ENCODE measurements around the gene MTCH2.

The MTCH2 gene

GRCh38 chr11:47589977-47590861, 52.1 kb downstream of the MTCH2 start:
- no peak for TF ChIP-seq POLR2A (IDR thresholded peaks at IDR 0.05; ENCODE audit: low read depth, low read length)
- DNase-seq (ENCODE audit: insufficient read length, low spot score) (no peak), FAIRE-seq (no peak)

GRCh38 chr11:47589584-47589976, 52.8 kb downstream of the MTCH2 start:
- no peak for TF ChIP-seq POLR2A (IDR thresholded peaks at IDR 0.05; ENCODE audit: low read depth, low read length)
- DNase-seq (ENCODE audit: insufficient read length, low spot score) (no peak), FAIRE-seq (no peak)

- FAIRE-seq (no peak), DNase-seq (ENCODE audit: insufficient read length, low spot score) (no peak)
- no peak for TF ChIP-seq POLR2A (IDR thresholded peaks at IDR 0.05; ENCODE audit: low read depth, low read length)
These were observed 53.2 kb downstream of the MTCH2 start for GRCh38 chr11:47589118-47589517.

DNA sequence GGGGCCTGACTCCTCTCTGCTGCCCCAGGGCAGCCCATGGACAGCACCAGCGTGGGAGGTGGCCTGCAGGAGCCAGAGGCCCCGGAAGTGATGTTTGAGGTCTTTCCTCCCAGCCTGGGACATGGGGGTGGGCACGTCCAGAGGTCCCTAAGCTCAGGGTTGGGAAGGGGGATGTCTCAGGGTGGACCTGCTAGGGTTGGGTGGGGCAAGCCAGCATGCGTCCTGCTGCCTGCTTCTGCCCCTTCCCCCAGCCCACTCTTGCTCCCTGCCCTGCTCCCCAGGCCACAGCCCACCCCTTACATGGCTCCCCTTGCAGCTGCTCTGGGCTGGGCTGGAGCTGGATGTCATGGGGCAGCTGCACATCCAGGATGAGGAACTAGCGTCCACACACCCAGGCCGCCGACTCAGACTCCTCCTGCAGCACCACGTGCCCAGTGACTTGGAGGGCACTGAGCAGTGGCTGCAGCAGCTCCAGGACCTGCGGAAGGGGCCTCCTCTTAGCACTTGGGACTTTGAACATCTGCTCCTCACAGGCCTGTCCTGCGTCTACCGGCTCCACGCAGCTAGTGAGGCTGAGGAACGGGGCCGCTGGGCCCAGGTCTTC, 54.5 kb downstream of the MTCH2 start:
- no peak for TF ChIP-seq POLR2A (IDR thresholded peaks at IDR 0.05; ENCODE audit: low read depth, low read length)
- no peak for FAIRE-seq
- DNase-seq (ENCODE audit: insufficient read length, low spot score): no peak

DNA sequence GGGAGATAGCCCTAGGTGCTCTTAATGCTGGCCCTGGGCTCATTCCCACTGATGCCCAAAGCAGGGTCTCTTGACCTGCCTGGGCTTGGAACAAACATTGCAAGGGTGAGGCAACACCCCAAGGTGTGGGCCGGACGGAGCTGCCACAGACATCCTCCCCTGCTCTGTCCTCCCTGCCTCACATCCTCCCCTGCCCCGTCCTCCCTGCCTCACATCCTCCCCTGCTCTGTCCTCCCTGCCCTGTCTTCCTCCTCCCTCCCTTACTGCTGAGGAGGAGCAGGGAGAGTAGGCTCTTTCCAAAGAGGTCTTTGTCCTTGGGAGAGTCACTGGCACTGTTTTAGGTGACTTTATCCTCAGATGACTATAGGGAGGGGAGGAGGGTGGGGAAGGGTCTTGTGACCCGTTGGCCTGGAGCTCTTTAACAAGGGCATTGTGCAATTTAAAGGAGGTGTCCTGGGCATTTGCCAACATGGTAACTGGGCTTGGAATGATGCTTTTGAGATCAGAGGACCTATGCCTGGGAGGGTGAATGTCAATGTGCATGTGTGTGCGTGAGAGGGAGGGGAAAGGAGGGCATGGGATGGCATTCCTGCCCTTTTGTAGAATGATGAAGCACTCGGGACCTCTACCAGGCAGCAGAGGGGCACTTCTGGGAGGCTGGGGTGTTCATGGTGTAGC, 55.2 kb downstream of the MTCH2 start:
- FAIRE-seq: no peak
- no peak for TF ChIP-seq POLR2A (IDR thresholded peaks at IDR 0.05; ENCODE audit: low read depth, low read length)
- no peak for DNase-seq (ENCODE audit: insufficient read length, low spot score)

GRCh38 chr11:47586098-47586855, 56.1 kb downstream of the MTCH2 start, which contains the start of gene FAM180B:
FAM180B (plus strand) TSS chr11:47586678; CDS start chr11:47586769, 91 bp downstream.
- no peak for TF ChIP-seq POLR2A (IDR thresholded peaks at IDR 0.05; ENCODE audit: low read depth, low read length)
- FAIRE-seq: no peak

DNA sequence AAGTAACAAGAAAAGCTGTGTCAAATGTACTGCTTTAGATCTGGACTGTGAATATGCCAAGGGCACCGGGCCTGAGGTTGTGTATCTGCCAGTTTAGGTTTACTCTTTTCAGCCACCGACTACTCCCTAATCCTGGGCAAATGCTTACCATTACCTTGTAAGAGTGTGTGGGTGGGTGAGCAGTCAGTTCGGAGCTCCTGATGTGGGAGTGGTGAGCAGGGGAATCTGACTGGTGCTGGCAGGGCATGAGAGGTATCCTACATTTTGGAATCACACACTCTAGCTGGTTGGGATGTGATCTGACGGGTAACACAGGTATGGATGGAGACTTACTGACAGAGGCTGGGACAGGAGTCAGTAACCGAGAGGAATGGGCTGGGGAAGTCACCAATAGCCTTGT, 58.5 kb downstream of the MTCH2 start:
- FAIRE-seq (no peak), DNase-seq (ENCODE audit: insufficient read length, low spot score) (no peak)
- TF ChIP-seq POLR2A (IDR thresholded peaks at IDR 0.05; ENCODE audit: low read depth, low read length): no peak

More at GRCh38 chr11:47586098-47586855, 56.1 kb downstream of the MTCH2 start, which contains the start of gene FAM180B:
- DNase-seq (ENCODE audit: insufficient read length, low spot score): no peak

DNA sequence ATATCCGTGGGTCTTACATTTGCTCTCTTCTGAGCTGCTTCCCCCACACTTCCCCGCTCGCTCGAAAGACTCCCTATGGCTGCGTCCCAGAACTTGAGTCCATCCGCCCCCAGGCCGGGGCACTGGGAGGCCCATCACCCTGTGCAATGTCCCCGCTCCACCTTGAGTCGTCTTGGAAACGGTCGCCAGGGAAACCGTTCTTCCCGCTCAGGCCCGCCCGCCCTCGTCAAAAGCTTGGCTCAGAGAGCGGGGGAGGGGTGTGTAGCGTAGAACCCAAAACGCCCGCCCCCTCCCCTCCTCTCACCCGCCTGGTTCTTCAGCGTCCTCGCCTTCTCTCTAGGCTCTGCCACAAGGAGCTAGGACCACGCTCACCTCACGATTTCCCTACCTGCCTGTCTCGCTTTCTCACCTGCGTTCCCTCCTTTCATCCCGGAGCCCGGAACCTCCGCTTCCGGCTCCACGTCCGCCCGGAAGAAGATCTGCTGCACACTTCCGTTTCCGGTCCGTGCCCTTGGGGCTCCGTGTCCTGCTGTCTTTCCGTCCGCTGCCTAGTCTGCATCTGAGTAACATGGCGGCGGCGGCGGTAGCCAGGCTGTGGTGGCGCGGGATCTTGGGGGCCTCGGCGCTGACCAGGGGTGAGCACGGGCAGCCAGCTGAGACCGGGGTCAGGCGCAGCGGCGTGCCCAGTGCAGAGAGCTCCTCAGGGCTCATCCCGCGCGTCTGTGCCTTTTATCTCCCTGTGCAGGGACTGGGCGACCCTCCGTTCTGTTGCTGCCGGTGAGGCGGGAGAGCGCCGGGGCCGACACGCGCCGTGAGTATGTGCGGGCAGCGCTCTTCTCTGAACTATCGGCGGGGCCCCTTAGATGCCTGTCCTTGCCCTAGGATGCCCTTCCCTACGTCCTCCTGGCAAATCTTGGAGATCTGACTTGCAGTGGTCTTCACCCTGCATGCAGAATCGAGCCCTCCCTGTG, 63.5 kb downstream of the MTCH2 start, which contains the start of the genes KBTBD4 and NDUFS3:
Gene KBTBD4 (minus strand): TSS at position 447 of the 971 bp plus-strand sequence. CDS start 19 bp downstream, at position 428.
Gene NDUFS3 (plus strand): TSS at position 551 of the 971 bp plus-strand sequence. CDS start 18 bp downstream, at position 569.
- FAIRE-seq: no peak
- DNase-seq (ENCODE audit: insufficient read length, low spot score): peak; percentile 85
- peak; percentile 86 for TF ChIP-seq POLR2A (IDR thresholded peaks at IDR 0.05; ENCODE audit: low read depth, low read length)

GRCh38 chr11:47577460-47578041, 64.8 kb downstream of the MTCH2 start:
- DNase-seq (ENCODE audit: insufficient read length, low spot score): no peak

GRCh38 chr11:47573321-47573720, 69.0 kb downstream of the MTCH2 start:
- DNase-seq (ENCODE audit: insufficient read length, low spot score) (no peak), FAIRE-seq (no peak)
- TF ChIP-seq POLR2A (IDR thresholded peaks at IDR 0.05; ENCODE audit: low read depth, low read length): no peak

More at GRCh38 chr11:47577460-47578041, 64.8 kb downstream of the MTCH2 start:
- no peak for TF ChIP-seq POLR2A (IDR thresholded peaks at IDR 0.05; ENCODE audit: low read depth, low read length)
- no peak for FAIRE-seq

DNA sequence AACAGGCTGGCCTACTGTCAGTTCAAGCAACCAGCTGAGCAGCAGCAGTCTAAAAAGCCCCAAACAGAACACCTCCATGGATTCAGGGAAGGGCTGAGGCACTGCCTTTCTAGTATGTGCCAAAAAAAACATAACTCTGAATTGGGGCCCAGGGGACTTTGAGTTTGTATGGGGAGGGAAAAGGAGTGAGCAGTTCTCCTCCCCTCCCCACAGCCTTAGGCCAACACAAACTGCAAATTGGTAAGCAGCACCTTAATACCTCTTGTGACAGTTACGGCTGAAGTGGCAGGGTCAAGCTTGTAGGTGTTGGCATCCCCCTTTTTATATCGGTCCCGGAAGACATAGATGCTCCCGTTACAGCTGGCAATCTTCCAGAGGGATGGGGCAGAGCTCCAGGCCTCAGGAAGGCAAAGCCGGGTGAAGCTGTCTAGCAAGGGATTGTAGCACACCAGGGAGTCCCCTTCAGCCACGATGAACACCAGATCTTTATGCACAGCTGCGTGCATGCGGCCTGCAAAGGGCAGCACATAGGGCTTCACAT, 69.6 kb downstream of the MTCH2 start:
- no peak for TF ChIP-seq POLR2A (IDR thresholded peaks at IDR 0.05; ENCODE audit: low read depth, low read length)
- FAIRE-seq (no peak), DNase-seq (ENCODE audit: insufficient read length, low spot score) (no peak)

DNA sequence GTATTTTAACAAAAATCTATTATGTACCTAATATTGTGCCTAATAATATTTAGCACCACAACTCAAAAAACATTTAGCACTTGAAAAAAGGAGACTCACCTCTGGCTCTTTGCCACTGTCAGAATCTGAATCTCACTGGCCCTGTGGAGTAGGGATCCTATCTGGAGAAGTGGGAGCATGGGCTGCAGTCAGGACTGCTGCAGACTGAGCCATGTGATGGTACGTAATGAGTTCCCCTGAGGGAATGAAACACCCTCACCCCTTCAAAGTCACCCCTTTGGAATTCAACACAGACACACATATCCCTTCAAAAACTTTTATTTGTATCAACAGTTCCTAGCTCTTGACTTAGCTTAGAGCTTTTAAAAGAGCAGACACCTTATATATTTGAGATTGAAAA, 70.5 kb downstream of the MTCH2 start:
- TF ChIP-seq POLR2A (IDR thresholded peaks at IDR 0.05; ENCODE audit: low read depth, low read length): no peak
- no peak for FAIRE-seq
- peak; percentile 60 for DNase-seq (ENCODE audit: insufficient read length, low spot score)
